ENCODE results near the gene TMOD1.

The TMOD1 gene

DNA sequence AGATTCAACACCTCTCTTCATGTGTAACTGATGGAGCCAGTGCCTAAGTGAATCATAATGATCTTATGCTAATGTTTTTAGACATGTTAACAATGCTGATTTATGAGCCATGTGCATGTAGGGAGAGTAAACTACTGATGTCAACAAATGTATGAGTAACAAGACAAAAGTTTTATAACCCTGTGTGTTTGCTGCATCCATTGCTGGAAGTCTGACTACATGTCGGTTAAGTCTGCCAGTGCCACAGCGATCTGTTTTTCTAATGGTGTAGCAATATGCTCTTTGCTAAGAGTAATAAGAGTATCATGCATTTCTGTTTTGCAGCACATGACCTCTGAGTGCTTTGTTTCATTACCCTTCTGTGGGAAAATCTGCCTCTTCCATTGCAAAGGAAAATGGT is 26.4 kb upstream of the TMOD1 start:
- no peaks in the 10 kb centered on the region for H3K36me3 ChIP-seq (ENCODE audit: control insufficient read depth, insufficient read depth, low read length)
- WGBS, 2 experiments, result 88 to 91% methylated on average over 2 of the region's 2 CpGs

DNA sequence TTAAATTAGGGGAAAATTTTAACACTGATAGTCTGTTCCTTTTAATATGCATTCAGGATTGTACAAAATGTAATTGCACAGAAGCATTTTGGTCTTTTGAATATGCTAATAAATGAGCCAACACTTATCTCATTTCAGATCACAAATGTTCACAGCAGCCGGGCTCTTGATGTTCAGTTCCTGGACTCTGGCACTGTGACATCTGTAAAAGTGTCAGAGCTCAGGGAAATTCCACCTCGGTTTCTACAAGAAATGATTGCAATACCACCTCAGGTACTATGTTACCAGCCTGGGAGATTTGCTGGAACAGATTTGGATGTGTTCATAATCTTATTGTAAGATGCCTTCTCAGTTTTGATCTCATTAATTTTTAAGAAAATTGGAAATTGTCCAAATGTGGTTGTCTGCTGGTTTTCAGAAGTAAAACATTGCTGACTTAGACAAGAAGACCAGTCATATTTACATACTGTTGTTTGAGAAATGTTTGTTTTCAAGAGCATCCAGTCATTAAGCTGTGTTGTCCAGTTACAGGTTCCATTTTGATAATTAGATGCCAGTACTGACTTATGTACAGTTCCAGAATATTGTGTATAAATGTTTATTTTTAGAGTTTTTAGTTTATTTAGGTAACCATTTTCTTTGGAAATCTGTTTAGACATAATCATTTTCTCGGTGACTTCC is 23.0 kb upstream of the TMOD1 start:
- Histone ChIP-seq H3K27me3 (ENCODE audit: control insufficient read depth, insufficient read depth, low read length, poor library complexity, severe bottlenecking) (no peaks in the 10 kb centered on the region), H3K27ac (ENCODE audit: insufficient read depth, low read depth, low read length, poor library complexity, severe bottlenecking) (no peak overlapping the region), H3K4me3 (ENCODE audit: insufficient read depth, low read depth, low read length) (no peak overlapping the region), H3K36me3 (ENCODE audit: control insufficient read depth, insufficient read depth, low read length) (no peaks in the 10 kb centered on the region), H3K9me3 (ENCODE audit: control insufficient read depth, low read length) (no peaks in the 10 kb centered on the region), H3K4me1 (ENCODE audit: control insufficient read depth, insufficient read depth, low read length) (no peaks in the 10 kb centered on the region)
- 96 to 98% methylated on average over 2 of the region's 3 CpGs for WGBS, 2 experiments

More for the DNA sequence above, 26.4 kb upstream of the TMOD1 start:
- Histone ChIP-seq H3K4me1 (ENCODE audit: control insufficient read depth, insufficient read depth, low read length) (no peaks in the 10 kb centered on the region), H3K9me3 (ENCODE audit: control insufficient read depth, low read length) (no peaks in the 10 kb centered on the region), H3K27me3 (ENCODE audit: control insufficient read depth, insufficient read depth, low read length, poor library complexity, severe bottlenecking) (no peaks in the 10 kb centered on the region), H3K4me3 (ENCODE audit: insufficient read depth, low read depth, low read length) (no peak overlapping the region), H3K27ac (ENCODE audit: insufficient read depth, low read depth, low read length, poor library complexity, severe bottlenecking) (no peak overlapping the region)

DNA sequence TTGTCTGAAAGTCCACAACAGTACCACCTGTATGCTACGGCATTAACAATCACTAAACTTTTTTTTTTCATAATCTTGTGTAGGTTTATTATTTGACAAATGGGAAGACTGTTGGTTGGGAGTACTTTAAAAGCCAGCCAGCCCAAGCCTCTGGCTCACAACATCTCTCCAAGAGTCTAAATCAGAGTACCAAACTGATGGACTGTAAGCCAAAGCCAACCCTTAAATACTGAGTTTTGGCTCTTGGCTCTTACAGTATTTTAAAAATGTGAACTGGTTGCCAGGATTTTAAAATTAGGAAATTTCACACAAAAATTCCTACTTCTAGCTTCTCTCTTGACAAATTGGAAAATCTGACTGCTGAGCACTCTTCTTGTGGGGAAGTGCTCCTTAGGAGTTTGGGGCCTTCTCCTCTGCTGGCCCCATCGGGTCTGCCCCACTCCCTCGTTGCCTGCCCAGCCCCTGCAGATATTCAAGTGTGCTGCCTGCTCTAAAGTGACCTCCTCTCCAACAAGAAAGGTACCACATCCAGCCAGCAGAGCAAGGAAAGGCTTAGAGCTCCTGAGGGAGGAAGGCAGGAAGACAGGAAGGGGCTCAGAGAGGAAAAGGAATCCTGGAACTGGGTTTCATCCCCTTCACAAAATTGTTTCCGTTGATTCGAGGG is 21.8 kb upstream of the TMOD1 start:
- 65 to 75% methylated on average over 4 of the region's 5 CpGs for WGBS, 2 experiments
- H3K4me1 ChIP-seq (ENCODE audit: control insufficient read depth, insufficient read depth, low read length), result no peaks in the 10 kb centered on the region
- H3K4me3 ChIP-seq (ENCODE audit: insufficient read depth, low read depth, low read length), result no peak overlapping the region
- no peaks in the 10 kb centered on the region for H3K36me3 ChIP-seq (ENCODE audit: control insufficient read depth, insufficient read depth, low read length)
- no peak overlapping the region for H3K27ac ChIP-seq (ENCODE audit: insufficient read depth, low read depth, low read length, poor library complexity, severe bottlenecking)
- no peaks in the 10 kb centered on the region for H3K9me3 ChIP-seq (ENCODE audit: control insufficient read depth, low read length)
- H3K27me3 ChIP-seq (ENCODE audit: control insufficient read depth, insufficient read depth, low read length, poor library complexity, severe bottlenecking), result no peaks in the 10 kb centered on the region

DNA sequence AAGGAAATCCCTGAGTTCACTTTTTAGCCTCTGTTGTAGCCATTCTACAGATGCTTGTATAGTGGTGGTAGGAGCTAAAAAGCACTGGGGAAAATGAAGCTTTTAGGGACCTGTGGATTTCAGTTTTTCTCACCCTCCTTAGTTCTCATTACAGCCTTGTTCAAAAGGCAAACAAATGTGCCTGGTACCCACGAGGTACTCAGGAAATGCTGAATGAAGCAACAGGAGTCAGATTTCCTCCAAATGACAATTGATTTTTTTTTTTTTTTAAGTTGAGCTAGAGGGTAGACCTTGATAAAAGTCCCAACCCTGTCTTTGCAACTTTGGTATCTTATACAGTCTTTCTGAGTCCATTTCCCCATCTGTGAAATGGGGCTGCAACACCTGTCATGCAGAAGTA is 21.3 kb upstream of the TMOD1 start:
- no peaks in the 10 kb centered on the region for H3K9me3 ChIP-seq (ENCODE audit: control insufficient read depth, low read length)
- no peak overlapping the region for H3K4me3 ChIP-seq (ENCODE audit: insufficient read depth, low read depth, low read length)
- WGBS, 2 experiments, result 35 to 65% methylated on average over 1 of the region's 1 CpG
- no peaks in the 10 kb centered on the region for H3K27me3 ChIP-seq (ENCODE audit: control insufficient read depth, insufficient read depth, low read length, poor library complexity, severe bottlenecking)
- no peaks in the 10 kb centered on the region for H3K4me1 ChIP-seq (ENCODE audit: control insufficient read depth, insufficient read depth, low read length)
- H3K27ac ChIP-seq (ENCODE audit: insufficient read depth, low read depth, low read length, poor library complexity, severe bottlenecking), result no peak overlapping the region
- no peaks in the 10 kb centered on the region for H3K36me3 ChIP-seq (ENCODE audit: control insufficient read depth, insufficient read depth, low read length)

DNA sequence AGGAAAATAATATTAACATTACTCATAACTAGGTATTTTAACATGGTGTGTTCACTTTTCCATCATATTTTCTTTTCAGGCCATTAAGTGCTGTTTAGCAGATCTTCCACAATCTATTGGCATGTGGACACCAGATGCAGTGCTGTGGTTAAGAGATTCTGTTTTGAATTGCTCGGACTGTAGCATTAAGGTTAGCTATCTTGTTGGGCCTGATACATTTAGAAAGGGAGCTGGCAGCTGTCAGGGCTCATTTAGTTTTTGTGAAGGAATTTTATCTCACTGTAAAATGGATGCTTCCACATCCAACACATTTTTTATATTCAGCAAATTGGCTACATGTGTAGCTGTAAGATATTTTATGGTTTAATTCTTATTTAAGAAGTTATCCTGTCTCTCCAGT is 20.7 kb upstream of the TMOD1 start:
- Histone ChIP-seq H3K9me3 (ENCODE audit: control insufficient read depth, low read length) (no peaks in the 10 kb centered on the region), H3K36me3 (ENCODE audit: control insufficient read depth, insufficient read depth, low read length) (no peaks in the 10 kb centered on the region), H3K4me3 (ENCODE audit: insufficient read depth, low read depth, low read length) (no peak overlapping the region), H3K4me1 (ENCODE audit: control insufficient read depth, insufficient read depth, low read length) (no peaks in the 10 kb centered on the region), H3K27me3 (ENCODE audit: control insufficient read depth, insufficient read depth, low read length, poor library complexity, severe bottlenecking) (no peaks in the 10 kb centered on the region), H3K27ac (ENCODE audit: insufficient read depth, low read depth, low read length, poor library complexity, severe bottlenecking) (no peak overlapping the region)
- 90 to 100% methylated on average over 1 of the region's 1 CpG for WGBS, 2 experiments

DNA sequence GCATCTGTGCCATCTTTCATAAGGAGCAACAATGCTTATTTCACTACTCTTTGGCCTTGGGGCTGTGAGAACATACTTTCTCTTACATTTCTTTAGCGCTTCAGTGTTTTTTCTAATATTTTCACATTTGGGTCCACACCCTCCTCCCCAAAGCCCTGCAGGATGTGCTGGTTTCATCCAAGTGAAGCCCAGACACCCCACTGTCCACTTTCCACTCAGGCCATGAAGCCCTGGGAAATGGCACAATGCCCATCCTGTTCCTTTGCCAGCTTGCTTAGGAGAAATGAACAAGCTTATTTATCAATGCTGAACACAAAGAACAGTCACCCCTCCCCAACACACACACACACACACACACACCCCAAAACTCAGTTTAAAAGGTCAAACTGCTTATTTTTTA is 17.3 kb upstream of the TMOD1 start:
- Histone ChIP-seq H3K27me3 (ENCODE audit: control insufficient read depth, insufficient read depth, low read length, poor library complexity, severe bottlenecking) (no peaks in the 10 kb centered on the region), H3K4me3 (ENCODE audit: insufficient read depth, low read depth, low read length) (no peak overlapping the region), H3K4me1 (ENCODE audit: control insufficient read depth, insufficient read depth, low read length) (no peaks in the 10 kb centered on the region), H3K36me3 (ENCODE audit: control insufficient read depth, insufficient read depth, low read length) (no peaks in the 10 kb centered on the region), H3K9me3 (ENCODE audit: control insufficient read depth, low read length) (no peaks in the 10 kb centered on the region), H3K27ac (ENCODE audit: insufficient read depth, low read depth, low read length, poor library complexity, severe bottlenecking) (no peak overlapping the region)
- 92 to 94% methylated on average over 1 of the region's 1 CpG for WGBS, 2 experiments

DNA sequence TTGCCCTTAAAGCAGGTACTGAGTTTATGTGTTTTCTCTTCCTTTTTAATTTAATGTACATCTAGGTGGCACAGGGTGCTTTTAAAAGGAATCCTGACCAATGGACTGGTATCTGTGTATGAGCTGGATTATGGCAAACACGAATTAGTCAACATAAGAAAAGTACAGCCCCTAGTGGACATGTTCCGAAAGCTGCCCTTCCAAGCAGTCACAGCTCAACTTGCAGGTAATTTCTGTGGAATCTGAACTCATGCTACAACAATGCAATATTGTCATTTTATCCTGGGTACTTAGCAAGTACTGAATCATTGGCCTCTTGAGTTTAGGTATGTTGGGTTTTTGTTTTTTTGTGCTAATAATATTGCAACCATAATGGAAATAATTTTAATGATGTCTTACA is 14.4 kb upstream of the TMOD1 start:
- Histone ChIP-seq H3K4me1 (ENCODE audit: control insufficient read depth, insufficient read depth, low read length) (no peaks in the 10 kb centered on the region), H3K36me3 (ENCODE audit: control insufficient read depth, insufficient read depth, low read length) (no peaks in the 10 kb centered on the region), H3K4me3 (ENCODE audit: insufficient read depth, low read depth, low read length) (no peak overlapping the region), H3K27me3 (ENCODE audit: control insufficient read depth, insufficient read depth, low read length, poor library complexity, severe bottlenecking) (no peaks in the 10 kb centered on the region), H3K9me3 (ENCODE audit: control insufficient read depth, low read length) (no peaks in the 10 kb centered on the region), H3K27ac (ENCODE audit: insufficient read depth, low read depth, low read length, poor library complexity, severe bottlenecking) (no peak overlapping the region)
- WGBS, 2 experiments, result 86 to 91% methylated on average over 2 of the region's 2 CpGs

DNA sequence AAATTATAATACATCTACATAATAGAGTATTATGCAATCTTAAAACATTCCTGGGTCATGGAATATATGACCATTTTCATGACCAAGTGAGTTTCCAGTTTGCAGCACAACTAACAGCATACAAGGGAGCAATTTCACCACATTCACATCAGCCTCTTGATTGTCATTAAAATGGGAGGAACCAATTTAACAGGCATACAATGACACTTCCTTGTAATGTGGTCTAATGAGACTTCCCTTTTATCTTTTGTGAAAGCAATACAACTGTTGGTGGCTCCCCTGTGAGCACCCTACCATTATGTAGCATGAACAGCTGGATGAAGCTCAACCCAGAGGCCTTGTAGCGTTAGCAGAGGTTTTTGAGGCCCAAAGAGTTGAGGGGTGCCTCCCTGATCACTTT is 13.6 kb upstream of the TMOD1 start:
- 58 to 63% methylated on average over 1 of the region's 1 CpG for WGBS, 2 experiments

DNA sequence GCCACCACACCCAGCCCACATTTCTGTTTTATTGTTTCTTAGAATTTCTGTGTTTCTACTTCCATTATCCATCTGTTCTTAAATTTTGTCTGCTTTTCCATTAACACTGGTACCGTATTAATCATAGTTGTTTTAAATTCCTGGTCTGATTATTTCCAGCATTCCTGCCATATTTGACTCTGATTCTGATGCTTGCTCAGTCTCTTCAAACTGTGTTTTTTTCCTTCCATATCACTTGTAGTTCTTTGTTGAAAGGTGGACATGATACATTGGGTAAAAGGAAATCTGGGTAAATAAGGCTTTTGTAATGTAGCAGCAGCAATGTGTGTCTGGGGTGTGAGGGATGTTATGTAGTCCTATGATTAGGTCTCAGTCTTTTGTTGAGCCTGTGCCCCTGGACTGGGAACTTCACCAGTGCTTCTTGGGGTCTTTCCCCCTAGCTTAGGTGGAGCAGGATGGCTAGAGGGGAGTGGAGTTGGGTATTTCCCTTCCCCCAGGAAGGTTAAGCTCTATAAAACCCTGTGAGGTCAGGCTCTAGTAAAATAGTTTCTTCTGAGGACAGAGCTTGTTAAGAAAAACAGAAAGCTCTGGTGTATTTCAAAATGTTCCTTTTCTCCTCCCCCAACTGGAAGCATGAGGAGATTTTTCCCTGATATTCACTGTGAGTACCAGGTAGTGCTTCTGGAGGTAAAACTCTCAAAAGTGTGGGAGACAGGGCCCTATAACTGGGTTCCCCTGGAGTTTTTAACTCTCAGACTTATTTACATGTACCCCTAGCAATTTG is 10.1 kb upstream of the TMOD1 start:
- Histone ChIP-seq H3K36me3 (ENCODE audit: control insufficient read depth, insufficient read depth, low read length) (no peaks in the 10 kb centered on the region), H3K4me3 (ENCODE audit: insufficient read depth, low read depth, low read length) (no peak overlapping the region), H3K9me3 (ENCODE audit: control insufficient read depth, low read length) (no peaks in the 10 kb centered on the region), H3K4me1 (ENCODE audit: control insufficient read depth, insufficient read depth, low read length) (no peaks in the 10 kb centered on the region), H3K27me3 (ENCODE audit: control insufficient read depth, insufficient read depth, low read length, poor library complexity, severe bottlenecking) (no peaks in the 10 kb centered on the region), H3K27ac (ENCODE audit: insufficient read depth, low read depth, low read length, poor library complexity, severe bottlenecking) (no peak overlapping the region)
- WGBS, 2 experiments, result 96 to 100% methylated on average over 1 of the region's 1 CpG

More for the DNA sequence above, 13.6 kb upstream of the TMOD1 start:
- Histone ChIP-seq H3K4me1 (ENCODE audit: control insufficient read depth, insufficient read depth, low read length) (no peaks in the 10 kb centered on the region), H3K9me3 (ENCODE audit: control insufficient read depth, low read length) (no peaks in the 10 kb centered on the region), H3K36me3 (ENCODE audit: control insufficient read depth, insufficient read depth, low read length) (no peaks in the 10 kb centered on the region), H3K4me3 (ENCODE audit: insufficient read depth, low read depth, low read length) (no peak overlapping the region), H3K27me3 (ENCODE audit: control insufficient read depth, insufficient read depth, low read length, poor library complexity, severe bottlenecking) (no peaks in the 10 kb centered on the region), H3K27ac (ENCODE audit: insufficient read depth, low read depth, low read length, poor library complexity, severe bottlenecking) (no peak overlapping the region)
